ENCODE data around the gene MVB12B. TPM values are rescaled to one million over a fixed set of nuclear protein-coding genes. Genes with fewer than 3 reads are reported as not detected.

MVB12B gene
- total and polyA plus RNA-seq, 2 of the 8 experiments (the other 6 are each of a cell fraction or from before 2014, with no cell fraction given) = 2.6 to 5.0 TPM

DNA sequence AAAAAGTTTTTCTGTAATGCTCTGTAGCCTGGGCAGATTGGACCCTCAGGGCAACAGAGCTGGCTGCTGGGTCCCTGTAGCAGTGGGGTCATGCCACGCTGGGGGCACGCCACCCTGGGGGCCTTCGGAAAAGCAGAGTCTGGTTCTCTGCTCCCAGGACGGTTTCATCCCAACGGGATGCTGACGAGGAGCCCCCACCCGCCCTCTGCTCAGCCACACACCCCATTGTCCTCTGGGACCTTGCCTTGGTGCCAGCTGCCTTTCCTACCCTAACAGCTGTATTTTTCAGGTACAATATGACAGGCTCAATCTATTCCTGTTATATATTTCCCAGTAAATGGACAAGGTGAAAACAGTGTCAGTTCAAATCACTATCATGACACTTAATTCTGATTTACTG is 29.0 kb upstream of the MVB12B start:
- Histone ChIP-seq H2BK5ac (ENCODE audit: low read depth, low read length) (no peak overlapping the region), H4K20me1 (replicated peaks in 1 of 2; ENCODE audit: control insufficient read depth in 1 of 2, insufficient read depth in 2 of 2, low read length in 2 of 2) (no peaks in the 10 kb centered on the region), H3K9me3 (ENCODE audit: insufficient read depth in 2 of 2, low read depth in 1 of 2, low read length in 1 of 2) (no peaks in the 10 kb centered on the region), H3K23me2 (ENCODE audit: low read depth, low read length) (no peaks in the 10 kb centered on the region), H3K79me1 (ENCODE audit: low read depth, low read length) (no peaks in the 10 kb centered on the region), H2BK20ac (ENCODE audit: low read length) (no peak overlapping the region), H3K36me3 (ENCODE audit: control insufficient read depth in 2 of 4, insufficient read depth in 4 of 4, low read length in 3 of 4) (no peaks in the 10 kb centered on the region), H3K4me1 (replicated peaks in 1 of 4; ENCODE audit: control insufficient read depth in 3 of 4, insufficient read depth in 4 of 4, low read length in 3 of 4) (no peaks in the 10 kb centered on the region), H3K56ac (replicated peaks; ENCODE audit: insufficient read length, low read depth, low read length) (no peak overlapping the region), H2BK12ac (ENCODE audit: low read depth, low read length) (no peak overlapping the region), H4K91ac (replicated peaks; ENCODE audit: insufficient read length, low read length) (no peak overlapping the region), H3K14ac (ENCODE audit: insufficient read length) (no peak overlapping the region), H3K27ac (ENCODE audit: low read depth, low read length) (no peak overlapping the region), H4K8ac (ENCODE audit: extremely low read depth, insufficient read depth, low read length) (no peak overlapping the region), H2BK120ac (replicated peaks; ENCODE audit: low read depth, low read length) (no peak overlapping the region), H3K4ac (replicated peaks; ENCODE audit: insufficient read length, low read depth, low read length) (no peak overlapping the region), H3K4me2 (ENCODE audit: insufficient read depth in 1 of 2, low read depth in 2 of 2, low read length in 2 of 2) (no peak overlapping the region), H3K9ac (replicated peaks in 1 of 4; ENCODE audit: extremely low read depth in 1 of 4, low read depth in 3 of 4, low read length in 3 of 4) (no peak overlapping the region), H3K79me2 (ENCODE audit: control insufficient read depth in 1 of 2, insufficient read depth in 2 of 2, low read length in 2 of 2) (no peaks in the 10 kb centered on the region), H3K27me3 (replicated peaks in 1 of 4; ENCODE audit: control insufficient read depth in 3 of 4, extremely low read depth in 1 of 4, insufficient read depth in 3 of 4, low read length in 3 of 4) (no peaks in the 10 kb centered on the region; a peak in 1 of 7 replicates), H2AFZ (ENCODE audit: low read length) (no peak overlapping the region), H3K23ac (ENCODE audit: insufficient read length) (no peak overlapping the region), H2AK5ac (ENCODE audit: low read depth, low read length) (no peak overlapping the region), H2BK15ac (ENCODE audit: low read length) (no peak overlapping the region), H4K5ac (ENCODE audit: insufficient read length, low read depth, low read length) (no peak overlapping the region), H3K4me3 (ENCODE audit: extremely low read depth in 1 of 4, insufficient read depth in 2 of 4, low read depth in 3 of 4, low read length in 4 of 4) (no peak overlapping the region), H3K18ac (ENCODE audit: extremely low read depth, low read length) (no peak overlapping the region)
- no peak for FAIRE-seq
- DNase-seq (ENCODE audit: low read depth in 1 of 2, low spot score in 2 of 2) = no peak
- 77% methylated on average over 6 of the region's 7 CpGs; no CpG with 5 or more reads in 1 of the 2 experiments for WGBS, 2 experiments (ENCODE audit: extremely low coverage in 1 of 2, insufficient coverage in 1 of 2, insufficient read length in 1 of 2, insufficient replicate concordance in 2 of 2, low coverage in 1 of 2, low lambda C conversion rate in 2 of 2, missing lambda C conversion rate in 1 of 2)
- no peak for TF ChIP-seq CBX5 (IDR thresholded peaks at IDR 0.05; ENCODE audit: low read depth, low read length)
- no peak for TF ChIP-seq ZNF274 (IDR thresholded peaks at IDR 0.05; ENCODE audit: borderline replicate concordance, extremely low read depth, low read length)
- TF ChIP-seq, protein P1, sequence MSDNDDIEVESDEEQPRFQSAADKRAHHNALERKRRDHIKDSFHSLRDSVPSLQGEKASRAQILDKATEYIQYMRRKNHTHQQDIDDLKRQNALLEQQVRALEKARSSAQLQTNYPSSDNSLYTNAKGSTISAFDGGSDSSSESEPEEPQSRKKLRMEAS (IDR thresholded peaks at IDR 0.05) = no peak
- no peak for TF ChIP-seq SAP30 (IDR thresholded peaks at IDR 0.05; ENCODE audit: insufficient read depth, insufficient replicate concordance, low read length)
- no peak for TF ChIP-seq JUND (IDR thresholded peaks at IDR 0.05; ENCODE audit: low read length)
- TF ChIP-seq CHD1 (IDR thresholded peaks at IDR 0.05; ENCODE audit: low read depth, low read length) = no peak
- no peak for TF ChIP-seq RBBP5 (IDR thresholded peaks at IDR 0.05; ENCODE audit: borderline replicate concordance, low read depth, low read length)
- POLR2A ChIA-PET (ENCODE audit: partially characterized antibody) = no interaction called here
- CTCF ChIA-PET (ENCODE audit: partially characterized antibody) = interaction anchor here (0.6 to 8.0 kb wide), 10 partner anchors 17 to 913 kb away, joined by 3 to 63 read pairs (median 4); no protein-coding TSS in a partner anchor
